GM10847 (cell line): Measurements from ENCODE around the gene SSNA1.

Experiments used
- POLR2A ChIP-seq: IDR thresholded peaks from 2 replicates; pipeline ENCODE4 v1.6.1; 2011; ENCODE audit not compliant: insufficient read length; ENCODE audit errors: extremely low read depth

SSNA1 gene

GRCh38 chr9:137148242-137148641 lies 40.2 kb upstream of the SSNA1 start:
- no peak for TF ChIP-seq POLR2A

GRCh38 chr9:137148661-137149060 lies 39.8 kb upstream of the SSNA1 start:
- TF ChIP-seq POLR2A: no peak

GRCh38 chr9:137149363-137149762 lies 39.1 kb upstream of the SSNA1 start:
- no peak for TF ChIP-seq POLR2A

- no peak for TF ChIP-seq POLR2A
These were observed 38.4 kb upstream of the SSNA1 start for GRCh38 chr9:137149942-137150616.

- TF ChIP-seq POLR2A: no peak
These were observed 37.6 kb upstream of the SSNA1 start for GRCh38 chr9:137150617-137151457.

- no peak for TF ChIP-seq POLR2A
These were observed 35.6 kb upstream of the SSNA1 start for GRCh38 chr9:137152844-137153405.

GRCh38 chr9:137156567-137157375 lies 31.7 kb upstream of the SSNA1 start:
- no peak for TF ChIP-seq POLR2A

GRCh38 chr9:137157618-137158415 lies 30.7 kb upstream of the SSNA1 start:
- TF ChIP-seq POLR2A: no peak

- TF ChIP-seq POLR2A: no peak
These were observed 29.9 kb upstream of the SSNA1 start for GRCh38 chr9:137158625-137159024.

GRCh38 chr9:137159105-137160053 lies 29.1 kb upstream of the SSNA1 start:
- TF ChIP-seq POLR2A: no peak

- no peak for TF ChIP-seq POLR2A
These were observed 28.4 kb upstream of the SSNA1 start for GRCh38 chr9:137160054-137160425.

GRCh38 chr9:137160716-137161557 lies 27.5 kb upstream of the SSNA1 start:
- TF ChIP-seq POLR2A: no peak
